Left ventricle myocardium inferior (tissue), 1 donor: ENCODE results near the gene ZNF365. TPM values are rescaled to one million over a fixed set of nuclear protein-coding genes. Genes with fewer than 3 reads are reported as not detected.

ENCODE experiments used
- DNase-seq: peaks from one replicate; pipeline ENCODE4 v3.0.0-alpha.2; 2020
- H3K27ac ChIP-seq: fragments of 200-600 bp; replicated peaks from 2 replicates; pipeline ENCODE4 v1.8.0; 2021
- H3K27me3 ChIP-seq: fragments of 200-600 bp; 2 replicates; pipeline ENCODE4 v1.8.0; 2021; ENCODE audit warnings: low read depth
- H3K36me3 ChIP-seq: fragments of 200-600 bp; 2 replicates; pipeline ENCODE4 v1.8.0; 2021
- H3K4me1 ChIP-seq: fragments of 200-600 bp; 2 replicates; pipeline ENCODE4 v1.8.0; 2021
- H3K4me3 ChIP-seq: fragments of 200-600 bp; 2 replicates; pipeline ENCODE4 v1.8.0; 2021; ENCODE audit warnings: mild to moderate bottlenecking, moderate library complexity
- H3K9me3 ChIP-seq: fragments of 200-600 bp; replicated peaks from 2 replicates; pipeline ENCODE4 v1.8.0; 2021
- CTCF ChIP-seq: fragments of 200-600 bp; IDR thresholded peaks from 2 replicates; pipeline ENCODE4 v1.8.0; 2021; ENCODE audit warnings: antibody characterized with exemption, mild to moderate bottlenecking, borderline replicate concordance
- intact Hi-C: fragments of 100-400 bp; cut with micrococcal nuclease; formaldehyde crosslinking; loops from one replicate; pipeline ENCODE4 v1.11.0; 2022
- total RNA-seq: library from RNA; stranded (reverse); fragmentation: NEBNext Ultra II Directional; extraction: Animal tissue kit (Norgen Biotek cat#: 25700); gene quantifications from one replicate; pipeline ENCODE4 v1.2.1, GENCODE V29; 2021
- donor health status: DM: no; HTN: yes; CAD: no; lungs with severe emphysema.

The ZNF365 gene
- total RNA-seq, 1 donor from 2014 or later, result 0.60 TPM

- Histone ChIP-seq H3K27ac (no peak overlapping the region), H3K4me3 (no peak overlapping the region), H3K4me1 (no peaks in the 10 kb centered on the region), H3K27me3 (peaks cover 19% of the 10 kb centered on the region), H3K9me3 (peaks cover 31% of the 10 kb centered on the region), H3K36me3 (no peaks in the 10 kb centered on the region)
- TF ChIP-seq CTCF, result no peak
- intact Hi-C loops, result no loop called here
- no peak for DNase-seq
Measured at GRCh38 chr10:62413048-62413447, 38.9 kb downstream of the ZNF365 start.

GRCh38 chr10:62413652-62414051 is 39.5 kb downstream of the ZNF365 start:
- DNase-seq, result no peak
- H3K4me3 ChIP-seq, result no peak overlapping the region
- intact Hi-C loops, result no loop called here
- peaks cover 19% of the 10 kb centered on the region for H3K27me3 ChIP-seq
- no peak overlapping the region for H3K27ac ChIP-seq
- TF ChIP-seq CTCF, result no peak
- peaks cover 27% of the 10 kb centered on the region for H3K9me3 ChIP-seq
- H3K4me1 ChIP-seq, result no peaks in the 10 kb centered on the region
- no peaks in the 10 kb centered on the region for H3K36me3 ChIP-seq

GRCh38 chr10:62414359-62414758 is 40.2 kb downstream of the ZNF365 start:
- intact Hi-C loops, result no loop called here
- no peak for DNase-seq
- Histone ChIP-seq H3K9me3 (peaks cover 27% of the 10 kb centered on the region), H3K27ac (no peak overlapping the region), H3K4me1 (no peaks in the 10 kb centered on the region), H3K4me3 (no peak overlapping the region), H3K27me3 (peaks cover 19% of the 10 kb centered on the region), H3K36me3 (no peaks in the 10 kb centered on the region)
- no peak for TF ChIP-seq CTCF

- H3K4me3 ChIP-seq, result no peak overlapping the region
- H3K4me1 ChIP-seq, result no peaks in the 10 kb centered on the region
- DNase-seq, result no peak
- no peaks in the 10 kb centered on the region for H3K9me3 ChIP-seq
- H3K27me3 ChIP-seq, result peaks cover 2% of the 10 kb centered on the region
- no peak overlapping the region for H3K27ac ChIP-seq
- TF ChIP-seq CTCF, result no peak
- H3K36me3 ChIP-seq, result no peaks in the 10 kb centered on the region
- intact Hi-C loops, result no loop called here
Measured at GRCh38 chr10:62422068-62422590, 48.0 kb downstream of the ZNF365 start.

- intact Hi-C loops, result no loop called here
Measured at GRCh38 chr10:62424026-62424425, 49.9 kb downstream of the ZNF365 start.

More at GRCh38 chr10:62424026-62424425, 49.9 kb downstream of the ZNF365 start:
- no peak for TF ChIP-seq CTCF
- H3K27ac ChIP-seq, result no peak overlapping the region
- peaks cover 13% of the 10 kb centered on the region for H3K27me3 ChIP-seq
- no peaks in the 10 kb centered on the region for H3K9me3 ChIP-seq
- H3K4me3 ChIP-seq, result no peak overlapping the region
- H3K4me1 ChIP-seq, result no peaks in the 10 kb centered on the region
- H3K36me3 ChIP-seq, result no peaks in the 10 kb centered on the region
- DNase-seq, result no peak
